OCI-LY1 (cell line): Measurements from ENCODE around the gene KIFAP3.

Source experiments
- H2AFZ ChIP-seq: fragments of 200-600 bp; sonication (generic), shearing (Covaris generic); 2 replicates; pipeline ENCODE4 v1.6.0; 2014; ENCODE audit warnings: antibody characterized with exemption, mild to moderate bottlenecking, low read length
- H3F3A ChIP-seq: fragments of 200-600 bp; sonication (generic), shearing (Covaris generic); 2 replicates; pipeline ENCODE4 v1.6.0; 2014; ENCODE audit warnings: mild to moderate bottlenecking, antibody characterized with exemption, low read length, moderate library complexity; ENCODE audit not compliant: insufficient read depth
- H3K27ac ChIP-seq: fragments of 200-600 bp; sonication (generic); 2 replicates; pipeline ENCODE4 v1.5.1; 2014; ENCODE audit warnings: low read length, mixed run types, mild to moderate bottlenecking, low read depth; ENCODE audit not compliant: poor library complexity, severe bottlenecking
- H3K27me3 ChIP-seq: fragments of 200-600 bp; sonication (generic); 2 replicates; pipeline ENCODE4 v1.6.0; 2014; ENCODE audit warnings: antibody characterized with exemption, mild to moderate bottlenecking, low read length, moderate library complexity; ENCODE audit not compliant: insufficient read depth
- H3K36me3 ChIP-seq: fragments of 200-600 bp; sonication (generic); 2 replicates; pipeline ENCODE4 v1.6.1; 2014; ENCODE audit warnings: mild to moderate bottlenecking, antibody characterized with exemption, low read length, moderate library complexity, mixed read lengths; ENCODE audit not compliant: insufficient read depth
- H3K4me1 ChIP-seq: fragments of 200-600 bp; sonication (generic); 2 replicates; pipeline ENCODE4 v1.5.1; 2014; ENCODE audit warnings: mild to moderate bottlenecking, low read length, moderate library complexity; ENCODE audit not compliant: insufficient read depth, severe bottlenecking
- H3K4me2 ChIP-seq: fragments of 200-600 bp; sonication (generic), shearing (Covaris generic); 2 replicates; pipeline ENCODE4 v1.6.1; 2014; ENCODE audit warnings: low read length
- H3K4me3 ChIP-seq: fragments of 200-600 bp; sonication (generic); 2 replicates; pipeline ENCODE4 v1.5.1; 2014; ENCODE audit warnings: low read length, low read depth, mild to moderate bottlenecking, mixed read lengths; ENCODE audit not compliant: poor library complexity, severe bottlenecking
- H3K79me2 ChIP-seq: fragments of 200-600 bp; shearing (Covaris generic); 2 replicates; pipeline ENCODE4 v1.6.1; 2016; ENCODE audit warnings: mixed run types, low read length, mixed read lengths; ENCODE audit not compliant: insufficient read depth
- H3K9ac ChIP-seq: fragments of 200-600 bp; sonication (generic), shearing (Covaris generic); 2 replicates; pipeline ENCODE4 v1.6.1; 2014; ENCODE audit warnings: mild to moderate bottlenecking, low read length, mixed read lengths
- H3K9me2 ChIP-seq: fragments of 200-600 bp; sonication (generic), shearing (Covaris generic); 2 replicates; pipeline ENCODE4 v1.6.1; 2014; ENCODE audit warnings: low read depth, mild to moderate bottlenecking, low read length, mixed read lengths
- H3K9me3 ChIP-seq: fragments of 200-600 bp; shearing (Covaris generic); 2 replicates; pipeline ENCODE4 v1.6.1; 2014; ENCODE audit warnings: low read length, mixed read lengths
- H4K20me1 ChIP-seq: fragments of 200-600 bp; sonication (generic), shearing (Covaris generic); 2 replicates; pipeline ENCODE4 v1.6.0; 2016; ENCODE audit warnings: mild to moderate bottlenecking, low read length; ENCODE audit not compliant: insufficient read depth
- CTCF ChIP-seq: fragments of 200-600 bp; sonication (generic), shearing (Covaris generic); IDR thresholded peaks from 2 replicates; pipeline ENCODE4 v1.5.1; 2017; ENCODE audit warnings: mild to moderate bottlenecking, antibody characterized with exemption, low read length, moderate library complexity, mixed read lengths
- EZH2 ChIP-seq: fragments of 200-600 bp; sonication (generic), shearing (Covaris generic); IDR thresholded peaks from 2 replicates; pipeline ENCODE4 v1.8.0; 2017; ENCODE audit warnings: borderline replicate concordance, mixed run types, mild to moderate bottlenecking, antibody characterized with exemption, low read length, moderate library complexity, mixed read lengths

The KIFAP3 gene

GRCh38 chr1:170041423-170042192, 32.9 kb downstream of the KIFAP3 start:
- Histone ChIP-seq H3K27me3 (no peaks in the 10 kb centered on the region), H3K79me2 (no peaks in the 10 kb centered on the region), H3K9ac (no peak overlapping the region), H3F3A (no peaks in the 10 kb centered on the region), H3K9me2 (no peaks in the 10 kb centered on the region), H3K4me3 (no peak overlapping the region), H2AFZ (no peak overlapping the region), H3K4me2 (no peak overlapping the region), H3K4me1 (no peaks in the 10 kb centered on the region), H3K27ac (no peak overlapping the region), H4K20me1 (no peaks in the 10 kb centered on the region), H3K36me3 (no peaks in the 10 kb centered on the region), H3K9me3 (no peaks in the 10 kb centered on the region)
- TF ChIP-seq EZH2, result no peak
- TF ChIP-seq CTCF, result no peak

- no peaks in the 10 kb centered on the region for H3K9me2 ChIP-seq
Measured at GRCh38 chr1:170032531-170033280, 41.8 kb downstream of the KIFAP3 start.

GRCh38 chr1:170030212-170030611, 44.3 kb downstream of the KIFAP3 start:
- H3K9me3 ChIP-seq, result no peaks in the 10 kb centered on the region
- no peak for TF ChIP-seq CTCF
- TF ChIP-seq EZH2, result no peak
- H3K4me2 ChIP-seq, result no peak overlapping the region
- no peak overlapping the region for H2AFZ ChIP-seq
- H3K79me2 ChIP-seq, result no peaks in the 10 kb centered on the region
- no peak overlapping the region for H3K27ac ChIP-seq
- H3F3A ChIP-seq, result no peaks in the 10 kb centered on the region
- H3K4me3 ChIP-seq, result no peak overlapping the region
- no peak overlapping the region for H3K9ac ChIP-seq
- no peaks in the 10 kb centered on the region for H3K27me3 ChIP-seq
- H3K36me3 ChIP-seq, result no peaks in the 10 kb centered on the region
- H3K9me2 ChIP-seq, result no peaks in the 10 kb centered on the region
- no peaks in the 10 kb centered on the region for H4K20me1 ChIP-seq
- H3K4me1 ChIP-seq, result no peaks in the 10 kb centered on the region

More at GRCh38 chr1:170032531-170033280, 41.8 kb downstream of the KIFAP3 start:
- no peak overlapping the region for H3K9ac ChIP-seq
- no peak overlapping the region for H3K27ac ChIP-seq
- no peak for TF ChIP-seq CTCF
- no peaks in the 10 kb centered on the region for H3K4me1 ChIP-seq
- H3K27me3 ChIP-seq, result no peaks in the 10 kb centered on the region
- H4K20me1 ChIP-seq, result no peaks in the 10 kb centered on the region
- H2AFZ ChIP-seq, result no peak overlapping the region
- H3K79me2 ChIP-seq, result no peaks in the 10 kb centered on the region
- no peak overlapping the region for H3K4me3 ChIP-seq
- no peaks in the 10 kb centered on the region for H3F3A ChIP-seq
- H3K36me3 ChIP-seq, result no peaks in the 10 kb centered on the region
- no peak overlapping the region for H3K4me2 ChIP-seq
- H3K9me3 ChIP-seq, result no peaks in the 10 kb centered on the region
